Measurements from ENCODE around the gene PGM2.

Gene PGM2

DNA sequence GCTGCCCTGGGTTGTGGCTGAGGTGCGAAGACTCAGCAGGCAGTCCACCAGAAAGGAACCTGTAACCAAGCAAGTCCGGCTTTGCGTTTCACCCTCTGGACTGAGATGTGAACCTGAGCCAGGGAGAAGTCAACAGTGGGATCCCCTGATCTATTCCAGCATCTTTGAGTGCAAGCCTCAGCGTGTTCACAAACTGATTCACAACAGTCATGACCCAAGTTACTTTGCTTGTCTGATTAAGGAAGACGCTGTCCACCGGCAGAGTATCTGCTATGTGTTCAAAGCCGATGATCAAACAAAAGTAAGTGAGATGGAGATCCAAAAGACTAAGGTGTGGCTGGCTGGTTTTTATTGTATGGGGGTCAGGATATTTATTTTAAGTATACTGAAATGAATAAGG, 75.7 kb downstream of the PGM2 start:
- DNase-seq (ENCODE audit: low read depth, low spot score) = no peak
- no peak overlapping the region for H3K4me3 ChIP-seq (ENCODE audit: low read depth, low read length)
- TF ChIP-seq CTCF (IDR thresholded peaks at IDR 0.05; ENCODE audit: low read depth, low read length) = no peak
- in situ Hi-C loops (cut with HindIII; ENCODE audit: low sequenced_read_pairs) = no loop called here

DNA sequence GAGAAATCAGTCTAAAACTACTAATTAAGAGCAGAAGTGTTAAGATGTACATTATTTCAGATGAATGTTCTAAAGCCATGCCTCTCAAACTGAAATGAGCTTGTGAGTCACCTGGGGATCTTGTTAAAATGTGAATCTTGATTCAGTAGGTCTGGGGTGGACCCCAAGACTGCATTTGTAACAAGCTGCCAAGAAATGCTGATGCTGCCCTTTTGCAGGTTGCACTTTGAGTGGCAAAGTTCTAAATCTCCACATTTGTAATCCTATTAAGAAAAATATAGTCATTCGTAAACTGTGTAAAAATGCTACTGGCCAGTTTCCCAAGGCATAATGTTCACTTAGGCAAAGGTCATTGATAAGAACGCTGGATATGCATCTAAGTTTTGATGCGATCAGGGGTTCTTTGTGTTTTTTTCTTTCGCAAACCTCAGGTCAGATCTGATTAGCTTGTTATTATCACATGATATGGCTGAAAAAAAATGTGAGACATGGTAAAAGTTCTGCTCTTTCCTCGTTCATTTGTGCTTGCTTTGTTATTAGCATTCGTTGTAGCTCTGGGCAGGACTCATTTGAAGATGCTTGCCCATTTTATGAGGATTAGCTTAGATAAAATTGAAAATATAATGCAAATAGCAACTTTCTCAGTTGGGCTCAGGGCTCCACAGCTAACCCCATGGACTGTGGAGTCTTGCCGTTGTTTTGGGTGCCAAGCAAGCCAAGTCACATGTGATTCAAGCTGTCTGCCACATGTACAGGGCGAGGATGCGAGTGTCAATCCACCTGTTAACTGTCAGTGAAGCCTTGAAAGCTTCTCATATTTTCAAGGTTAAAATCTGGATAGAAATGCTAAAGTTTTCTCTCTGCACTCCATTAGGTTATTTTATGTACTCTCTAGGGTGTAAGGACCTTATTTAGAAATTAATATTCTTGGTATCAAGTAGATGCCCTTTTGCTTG, 76.5 kb downstream of the PGM2 start:
- H3K4me3 ChIP-seq (ENCODE audit: low read depth, low read length) = no peak overlapping the region
- in situ Hi-C loops (cut with HindIII; ENCODE audit: low sequenced_read_pairs) = no loop called here
- no peak for TF ChIP-seq CTCF (IDR thresholded peaks at IDR 0.05; ENCODE audit: low read depth, low read length)
- DNase-seq (ENCODE audit: low read depth, low spot score) = no peak

- DNase-seq (ENCODE audit: low read depth, low spot score) = no peak
- in situ Hi-C loops (cut with HindIII; ENCODE audit: low sequenced_read_pairs) = no loop called here
- no peak for TF ChIP-seq CTCF (IDR thresholded peaks at IDR 0.05; ENCODE audit: low read depth, low read length)
- no peak overlapping the region for H3K4me3 ChIP-seq (ENCODE audit: low read depth, low read length)
These were observed 77.4 kb downstream of the PGM2 start for GRCh38 chr4:37903901-37904300.

GRCh38 chr4:37904824-37905223, 78.3 kb downstream of the PGM2 start:
- no peak for DNase-seq (ENCODE audit: low read depth, low spot score)
- in situ Hi-C loops (cut with HindIII; ENCODE audit: low sequenced_read_pairs) = no loop called here
- H3K4me3 ChIP-seq (ENCODE audit: low read depth, low read length) = no peak overlapping the region
- TF ChIP-seq CTCF (IDR thresholded peaks at IDR 0.05; ENCODE audit: low read depth, low read length) = no peak

- DNase-seq (ENCODE audit: low read depth, low spot score) = no peak
- no peak overlapping the region for H3K4me3 ChIP-seq (ENCODE audit: low read depth, low read length)
- in situ Hi-C loops (cut with HindIII; ENCODE audit: low sequenced_read_pairs) = no loop called here
- TF ChIP-seq CTCF (IDR thresholded peaks at IDR 0.05; ENCODE audit: low read depth, low read length) = no peak
These were observed 79.2 kb downstream of the PGM2 start for GRCh38 chr4:37905533-37906169.

- in situ Hi-C loops (cut with HindIII; ENCODE audit: low sequenced_read_pairs) = no loop called here
- DNase-seq (ENCODE audit: low read depth, low spot score) = peak; percentile 77
- no peak overlapping the region for H3K4me3 ChIP-seq (ENCODE audit: low read depth, low read length)
- no peak for TF ChIP-seq CTCF (IDR thresholded peaks at IDR 0.05; ENCODE audit: low read depth, low read length)
These were observed 82.2 kb downstream of the PGM2 start for GRCh38 chr4:37908488-37909331.

All from astrocyte of the spinal cord (primary cell).